Activated CD4-positive, alpha-beta T cell treated with anti-CD3 and anti-CD28 coated beads, Interleukin-2, Interleukin-4, amounts not matched to agents 100 ng/mL and 50 ng/mL, durations not matched to agents 16 hours and 8 hours (primary cell): Measurements from ENCODE around the gene ASPSCR1.
A peak's percentile ranks its signal among the peaks of the same experiment; 100 is the strongest.

ENCODE experiments used
- DNase-seq: peaks from one replicate; pipeline ENCODE4 v3.0.0-alpha.2; 2020; ENCODE audit warnings: low spot score

ASPSCR1 gene

DNA sequence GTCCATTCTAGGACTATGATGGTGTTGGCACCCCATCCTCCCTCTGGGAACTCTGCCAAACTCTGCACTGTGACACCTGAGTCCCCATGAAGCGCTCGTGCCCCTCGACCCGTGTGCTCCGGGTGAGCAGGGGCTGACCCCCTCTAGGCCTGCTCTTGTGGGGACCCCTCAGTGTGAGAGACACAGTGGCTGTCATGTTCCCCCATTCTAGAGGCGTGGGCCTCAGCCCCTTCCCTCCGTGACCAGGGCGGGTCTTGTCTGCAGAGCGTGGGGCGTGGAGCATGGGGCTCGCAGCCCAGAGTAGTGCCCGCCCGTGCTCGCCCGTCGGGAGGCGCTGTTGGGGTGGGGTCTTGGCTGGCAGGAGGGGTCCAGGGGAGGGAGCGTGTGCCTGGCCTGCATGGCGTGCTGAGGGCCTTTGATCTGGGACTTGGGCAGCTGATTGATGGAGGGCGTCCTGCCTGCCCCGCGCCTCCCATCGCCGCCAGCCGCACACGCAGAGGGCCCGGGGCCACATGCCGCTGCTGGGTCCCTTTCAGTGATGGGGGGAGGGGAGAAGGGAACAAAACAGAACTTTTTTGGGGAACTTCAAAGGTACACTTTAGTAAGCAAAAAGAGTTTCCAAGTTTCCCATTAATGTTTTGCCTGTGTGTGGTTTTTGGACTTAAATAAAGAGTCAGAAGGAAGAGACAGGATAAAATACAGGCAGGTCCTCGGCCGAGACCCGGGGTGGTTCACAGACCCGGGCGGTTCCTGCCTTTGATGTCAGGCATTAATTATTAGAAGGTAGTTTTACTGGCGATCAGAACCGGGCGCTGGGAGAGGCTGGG, 22.8 kb downstream of the ASPSCR1 start:
- DNase-seq = no peak

GRCh38 chr17:82000803-82001570, 23.6 kb downstream of the ASPSCR1 start:
- no peak for DNase-seq

- DNase-seq = no peak
Measured at GRCh38 chr17:82001571-82002056, 24.2 kb downstream of the ASPSCR1 start.

DNA sequence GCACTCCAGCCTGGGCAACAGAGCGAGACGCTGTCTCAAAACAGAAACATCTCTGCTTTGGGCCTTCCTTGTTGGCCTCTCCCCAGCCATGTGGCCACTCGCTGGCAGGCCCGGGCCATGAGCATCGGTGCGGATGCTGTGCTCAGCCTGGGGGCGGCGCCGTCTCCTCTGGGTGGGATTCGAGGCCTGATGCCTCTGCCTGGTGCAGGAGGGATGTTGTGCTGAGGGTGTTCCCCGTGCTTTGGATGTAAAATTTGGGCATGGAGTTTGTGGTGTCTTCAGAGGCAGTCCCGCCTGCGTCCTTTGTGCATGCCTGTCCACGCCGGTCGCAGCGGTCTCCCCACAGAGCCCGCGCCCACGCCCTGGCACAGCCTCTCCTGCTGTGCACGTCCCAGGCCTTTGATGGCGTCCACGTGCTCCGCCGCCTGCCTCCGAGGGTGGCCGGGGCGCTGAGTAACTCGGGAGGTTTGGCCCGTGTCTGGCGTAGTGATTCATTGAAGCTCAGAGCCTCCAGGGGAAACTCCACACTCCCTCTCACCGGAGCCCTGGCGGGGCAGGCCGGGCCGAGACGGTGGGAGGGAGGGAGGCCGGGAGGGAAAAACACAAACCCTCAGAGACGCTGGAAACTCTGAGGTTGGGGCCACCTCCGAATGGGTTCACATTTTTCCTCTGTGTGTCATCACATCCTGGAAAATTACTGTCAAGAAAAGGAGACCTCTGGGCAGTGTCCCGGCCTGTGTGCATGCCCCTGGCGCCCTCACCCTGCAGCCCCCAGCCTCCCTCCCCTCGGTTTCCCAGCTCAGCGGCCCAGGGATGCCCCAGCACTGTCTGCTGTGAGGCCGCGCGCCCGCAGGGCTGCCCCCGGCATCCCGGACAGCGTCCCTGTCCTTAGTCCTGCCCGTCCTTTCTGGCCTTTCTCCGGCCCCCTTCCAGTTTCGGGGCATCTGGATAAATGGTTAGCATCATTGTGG, 26.3 kb downstream of the ASPSCR1 start:
- DNase-seq = peak; percentile 25

DNA sequence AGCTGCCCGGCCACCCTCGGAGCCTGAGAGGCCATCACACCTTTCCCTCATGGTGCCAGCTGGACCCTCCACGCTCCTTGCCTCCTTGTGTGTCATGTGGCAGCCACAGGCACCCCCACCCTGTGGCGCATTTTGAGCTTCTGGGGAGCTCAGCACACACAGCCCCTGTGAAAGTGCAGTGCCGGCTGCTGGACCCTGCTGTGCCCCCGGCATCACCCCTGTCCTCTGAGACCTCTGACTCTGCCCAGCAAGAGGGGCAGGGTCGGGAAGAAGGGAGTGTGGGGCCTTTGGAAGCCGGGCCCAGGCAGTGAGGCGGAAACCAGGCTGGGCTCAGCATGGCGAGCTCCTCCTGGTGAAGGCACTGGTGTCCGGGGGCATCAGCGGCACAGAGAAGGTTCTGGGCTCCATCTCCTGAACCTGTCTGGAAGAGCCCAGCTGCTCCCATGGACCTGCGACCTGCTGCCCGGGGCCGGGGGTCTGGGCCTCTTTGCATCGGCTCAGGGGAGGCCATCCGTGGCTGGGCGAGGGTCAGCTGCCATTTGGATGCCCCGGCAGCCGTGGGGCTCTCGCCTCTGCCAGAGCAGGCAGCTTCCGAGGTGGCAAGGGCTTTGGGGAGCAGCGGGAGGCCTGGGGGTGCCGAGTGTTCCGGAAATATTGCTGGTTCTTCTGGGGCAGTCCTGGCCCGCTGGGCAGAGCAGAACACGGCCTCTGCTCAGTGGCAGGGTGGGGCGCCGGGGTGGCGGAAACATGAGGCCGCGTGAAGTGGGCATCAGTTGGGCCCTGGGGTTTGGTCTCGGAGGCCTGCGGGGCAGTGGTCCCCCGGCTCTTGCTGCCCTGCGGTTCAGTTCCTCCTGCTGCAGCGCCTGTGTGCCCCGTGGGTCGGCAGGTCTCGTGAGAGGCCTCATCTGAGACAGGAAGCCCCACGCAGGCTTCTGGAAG, 27.4 kb downstream of the ASPSCR1 start:
- DNase-seq = no peak

DNA sequence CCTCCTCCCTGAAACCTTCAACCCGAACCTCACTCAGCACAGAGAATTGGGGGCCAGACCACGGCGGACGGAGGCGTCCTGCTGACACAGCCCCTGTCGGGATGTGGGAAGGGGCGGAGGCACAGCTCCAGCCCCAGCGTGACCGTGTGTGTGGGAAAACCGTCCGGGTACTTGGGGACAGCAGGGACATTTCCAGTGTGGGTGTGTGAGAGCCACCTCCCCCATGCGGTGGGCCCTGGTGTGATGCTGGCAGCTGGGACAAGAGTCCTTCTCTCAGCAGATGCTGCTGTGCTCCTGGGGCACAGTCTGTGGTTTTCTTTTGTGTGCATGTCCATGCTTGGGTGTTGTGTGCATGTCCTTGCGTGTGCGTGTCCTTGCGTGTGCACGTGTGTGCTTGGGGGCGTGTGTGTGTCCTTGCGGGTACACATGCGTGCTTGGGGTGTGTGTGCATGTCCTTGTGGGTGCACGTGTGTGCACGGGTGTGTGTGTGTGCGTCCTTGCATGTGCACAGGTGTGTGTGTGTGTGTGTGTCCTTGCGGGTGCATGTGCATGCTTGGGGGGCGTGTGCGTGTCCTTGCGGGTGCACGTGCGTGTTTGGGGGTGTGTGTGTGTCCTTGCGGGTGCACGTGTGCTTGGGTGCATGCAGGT, 28.4 kb downstream of the ASPSCR1 start:
- DNase-seq = no peak

- DNase-seq = no peak
Measured at GRCh38 chr17:82006468-82007227, 29.2 kb downstream of the ASPSCR1 start.

- no peak for DNase-seq
Measured at GRCh38 chr17:82007228-82007494, 29.7 kb downstream of the ASPSCR1 start.

DNA sequence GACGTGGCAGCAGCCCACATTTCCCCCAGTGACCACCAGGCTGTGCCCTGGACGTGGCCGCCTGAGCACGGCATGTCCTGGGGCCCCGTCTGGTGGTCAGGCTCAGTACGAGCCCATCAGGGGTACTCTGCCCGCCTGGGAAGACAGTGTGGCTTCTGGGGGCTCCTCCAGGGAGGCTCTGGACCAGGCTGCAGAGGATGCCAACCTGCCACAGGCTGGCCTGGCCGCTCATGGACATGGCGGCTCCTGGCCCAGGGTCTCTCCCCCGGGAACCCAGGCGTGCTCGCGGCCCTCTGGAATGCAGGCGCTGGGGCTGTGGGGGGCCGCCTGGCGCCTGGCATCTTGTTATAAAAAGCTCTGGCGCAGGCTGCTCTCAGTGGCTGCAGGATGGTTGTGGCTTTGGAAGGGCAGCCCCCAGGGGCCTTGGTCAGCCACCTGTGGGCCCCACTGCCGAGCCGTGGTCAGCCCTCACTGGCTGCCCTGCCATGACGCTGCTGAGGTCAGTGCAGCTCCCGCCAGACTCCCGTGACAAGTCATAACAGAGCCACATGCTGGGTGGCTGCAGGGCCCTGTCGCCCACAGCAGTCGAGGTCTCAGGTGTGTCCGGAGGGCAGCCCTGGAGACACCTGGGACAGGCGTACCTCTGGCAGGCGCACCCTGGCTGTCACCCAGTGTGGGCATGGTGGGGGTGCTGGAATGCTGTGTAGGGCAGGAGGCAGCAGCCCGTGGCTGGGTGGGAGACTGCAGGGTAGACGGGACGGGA, 30.2 kb downstream of the ASPSCR1 start:
- DNase-seq = no peak

DNA sequence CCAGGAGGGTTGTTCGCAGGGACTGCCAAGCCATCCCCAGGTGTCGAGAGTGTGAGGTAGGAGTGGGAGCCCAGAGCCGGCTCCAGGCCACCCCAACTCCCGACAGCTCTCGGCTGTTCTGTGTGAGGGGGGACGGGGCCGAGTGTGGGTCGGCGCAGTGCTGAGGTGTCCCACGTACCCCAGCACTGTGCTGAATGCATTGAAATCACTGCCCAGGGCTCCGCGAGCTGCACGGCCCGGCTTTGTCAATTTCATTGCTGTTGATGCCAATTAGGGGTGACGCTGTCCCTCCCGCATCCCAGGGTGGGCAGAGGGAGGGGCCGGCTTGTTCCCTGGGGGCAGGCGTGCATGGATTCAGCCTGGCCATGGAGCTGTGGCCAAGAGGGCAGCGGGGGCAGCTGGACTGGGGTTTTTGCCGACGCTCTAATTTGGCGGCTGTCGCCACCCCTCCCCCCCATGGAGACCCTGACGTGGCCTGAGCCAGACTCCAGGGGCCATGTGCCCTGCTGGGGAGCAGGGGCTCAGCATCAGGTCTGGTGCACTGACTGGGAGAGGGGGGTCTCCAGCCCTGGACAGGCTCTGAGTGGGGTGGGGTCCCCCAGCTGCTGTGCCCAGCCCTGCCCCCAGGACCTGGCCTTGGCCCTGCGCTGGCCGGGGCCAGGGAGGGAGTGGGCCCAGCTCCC, 31.0 kb downstream of the ASPSCR1 start:
- DNase-seq = no peak

- no peak for DNase-seq
Measured at GRCh38 chr17:82008941-82009405, 31.5 kb downstream of the ASPSCR1 start.

GRCh38 chr17:82009413-82009812, 32.0 kb downstream of the ASPSCR1 start:
- no peak for DNase-seq

DNA sequence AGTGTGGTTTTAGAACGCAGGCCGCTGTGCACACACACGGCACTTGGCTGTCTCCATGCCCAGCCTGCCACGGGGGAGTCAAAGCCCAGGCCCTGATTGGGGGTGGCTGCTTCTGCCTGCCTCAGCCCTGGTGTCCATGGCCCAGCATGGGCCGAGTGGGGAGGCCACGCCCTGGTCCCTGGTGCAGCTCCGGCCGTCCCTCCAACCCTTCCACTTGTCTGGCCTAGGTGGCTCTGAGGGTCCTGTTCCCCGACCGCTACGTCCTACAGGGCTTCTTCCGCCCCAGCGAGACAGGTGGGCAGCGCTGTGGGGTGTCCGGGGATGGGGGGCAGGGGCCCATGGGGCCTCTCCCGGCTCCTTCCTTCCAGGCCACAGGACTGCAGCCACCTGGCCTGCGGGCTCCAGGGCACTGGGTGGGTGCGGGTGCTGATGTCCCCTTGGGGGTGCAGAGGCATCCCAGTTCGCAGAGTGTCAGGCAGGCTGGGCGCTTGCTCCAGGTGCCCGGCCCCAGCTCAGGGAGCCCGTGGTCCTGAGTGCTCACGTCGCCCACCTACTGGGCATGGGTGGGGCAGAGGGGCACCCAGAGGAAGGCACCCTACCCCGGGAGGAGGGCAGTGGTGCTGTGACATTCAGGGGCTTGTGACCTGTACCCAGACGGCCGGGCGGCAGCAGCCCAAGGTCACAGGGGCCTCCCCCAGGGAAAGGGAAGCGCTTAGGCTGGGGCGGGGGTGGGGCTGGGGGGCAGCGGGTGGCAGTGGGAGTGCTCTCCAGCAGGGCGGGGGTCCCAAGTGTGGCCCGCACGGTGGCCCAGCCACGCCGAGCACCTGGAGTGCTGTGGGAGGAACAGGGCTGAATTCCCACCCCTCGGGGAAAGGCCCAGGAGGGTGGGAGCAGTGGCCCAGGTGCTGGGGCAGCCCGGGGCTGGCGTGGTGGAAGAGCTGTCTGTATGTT, 33.4 kb downstream of the ASPSCR1 start:
- no peak for DNase-seq

DNA sequence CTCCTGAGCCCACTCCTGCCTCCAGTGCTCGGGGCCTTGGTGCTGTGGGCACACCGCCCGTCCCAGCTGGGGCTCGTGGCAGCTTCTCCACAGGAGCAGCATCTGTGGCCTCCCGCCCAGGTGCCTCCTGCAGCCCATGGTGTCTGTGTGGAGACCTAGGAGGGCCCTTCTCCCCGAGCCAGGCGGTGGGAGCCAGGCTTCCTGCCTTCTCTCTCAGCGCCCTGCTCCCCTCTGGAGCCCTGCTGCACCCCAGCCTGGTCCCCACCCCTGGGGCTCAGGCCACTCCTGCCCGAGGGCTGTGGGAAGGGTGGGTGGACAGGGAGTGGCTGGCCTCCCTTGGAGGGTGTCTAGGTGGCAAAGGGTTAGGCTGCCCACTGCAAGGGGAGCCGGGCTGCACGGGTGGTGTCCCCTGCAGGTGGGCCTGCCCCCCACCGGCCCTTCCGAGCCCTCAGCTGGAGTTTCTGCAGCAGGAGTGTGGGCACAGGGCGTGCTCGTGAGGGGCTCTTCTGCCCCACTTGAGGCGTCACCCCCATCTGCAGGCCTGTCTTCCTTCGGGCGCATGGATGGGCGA, 34.3 kb downstream of the ASPSCR1 start:
- no peak for DNase-seq

GRCh38 chr17:82012261-82012639, 34.8 kb downstream of the ASPSCR1 start:
- DNase-seq = no peak

GRCh38 chr17:82012640-82013295, 35.3 kb downstream of the ASPSCR1 start:
- no peak for DNase-seq
